Glutamatergic neuron (in vitro differentiated cells): ENCODE measurements around the gene CADM3. TPM values are rescaled to one million over a fixed set of nuclear protein-coding genes. Genes with fewer than 3 reads are reported as not detected.
A peak's percentile ranks its signal among the peaks of the same experiment; 100 is the strongest.

Experiments used
- DNase-seq: peaks from one replicate; pipeline ENCODE4 v3.0.0; 2022
- H3K27ac Mint-ChIP-seq: one replicate; pipeline ENCODE4 v1.8.0; 2020; ENCODE audit warnings: mild to moderate bottlenecking, mixed read lengths, inconsistent platforms; ENCODE audit not compliant: unreplicated experiment
- H3K27me3 Mint-ChIP-seq: one replicate; pipeline ENCODE4 v1.8.0; 2020; ENCODE audit warnings: mild to moderate bottlenecking, moderate library complexity, mixed read lengths, inconsistent platforms; ENCODE audit not compliant: unreplicated experiment
- H3K36me3 Mint-ChIP-seq: one replicate; pipeline ENCODE4 v1.8.0; 2020; ENCODE audit warnings: mild to moderate bottlenecking, mixed read lengths, inconsistent platforms; ENCODE audit not compliant: unreplicated experiment
- H3K4me1 Mint-ChIP-seq: one replicate; pipeline ENCODE4 v1.8.0; 2020; ENCODE audit warnings: mild to moderate bottlenecking, low read depth, mixed read lengths, inconsistent platforms; ENCODE audit not compliant: unreplicated experiment
- H3K4me3 Mint-ChIP-seq: one replicate; pipeline ENCODE4 v1.8.0; 2020; ENCODE audit warnings: mild to moderate bottlenecking, mixed read lengths, inconsistent platforms; ENCODE audit not compliant: unreplicated experiment
- H3K9me3 Mint-ChIP-seq: one replicate; pipeline ENCODE4 v1.8.0; 2020; ENCODE audit warnings: mild to moderate bottlenecking, moderate library complexity, mixed read lengths, inconsistent platforms; ENCODE audit not compliant: unreplicated experiment
- total RNA-seq: library from RNA; stranded (reverse); fragmentation: NEBNext Ultra II Directional; extraction: Animal tissue kit (Norgen Biotek cat#: 25700); gene quantifications from one replicate; pipeline ENCODE4 v1.2.1, GENCODE V29; 2021; ENCODE audit not compliant: unreplicated experiment
- TF ChIP-seq, protein P1 (sequence below): fragments of 200-600 bp; sonication (generic); IDR thresholded peaks from one replicate; pipeline ENCODE4 v1.5.0; 2021; ENCODE audit not compliant: partially characterized antibody, unreplicated experiment

CADM3 gene
- total RNA-seq, 1 donor from 2014 or later: 165 TPM

DNA sequence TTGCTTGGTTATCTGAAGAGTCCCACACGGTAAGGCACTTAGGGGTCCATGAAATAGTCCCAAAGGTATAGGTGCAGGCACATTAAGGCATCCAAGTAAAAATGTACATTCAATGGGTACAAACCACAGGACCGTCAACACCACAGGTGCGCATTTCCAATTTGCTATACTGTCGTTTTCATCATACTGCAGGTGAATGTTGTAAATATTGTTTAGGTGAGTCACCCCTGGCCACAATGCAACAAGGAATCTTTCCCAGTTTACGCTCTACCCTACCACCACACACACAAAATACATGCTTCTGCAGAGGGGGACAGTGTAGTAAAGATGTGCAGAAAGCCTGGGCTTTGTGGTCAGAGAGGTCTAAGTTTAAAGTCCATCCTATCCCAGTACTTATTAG is 13.7 kb downstream of the CADM3 start:
- Mint-ChIP-seq H3K27ac (no peak overlapping the region), H3K27me3 (peaks cover 8% of the 10 kb centered on the region), H3K4me3 (peak overlapping the region; percentile 33), H3K36me3 (no peaks in the 10 kb centered on the region), H3K4me1 (peaks cover 59% of the 10 kb centered on the region), H3K9me3 (peaks cover 2% of the 10 kb centered on the region)
- no peak for DNase-seq
- TF ChIP-seq, protein P1, sequence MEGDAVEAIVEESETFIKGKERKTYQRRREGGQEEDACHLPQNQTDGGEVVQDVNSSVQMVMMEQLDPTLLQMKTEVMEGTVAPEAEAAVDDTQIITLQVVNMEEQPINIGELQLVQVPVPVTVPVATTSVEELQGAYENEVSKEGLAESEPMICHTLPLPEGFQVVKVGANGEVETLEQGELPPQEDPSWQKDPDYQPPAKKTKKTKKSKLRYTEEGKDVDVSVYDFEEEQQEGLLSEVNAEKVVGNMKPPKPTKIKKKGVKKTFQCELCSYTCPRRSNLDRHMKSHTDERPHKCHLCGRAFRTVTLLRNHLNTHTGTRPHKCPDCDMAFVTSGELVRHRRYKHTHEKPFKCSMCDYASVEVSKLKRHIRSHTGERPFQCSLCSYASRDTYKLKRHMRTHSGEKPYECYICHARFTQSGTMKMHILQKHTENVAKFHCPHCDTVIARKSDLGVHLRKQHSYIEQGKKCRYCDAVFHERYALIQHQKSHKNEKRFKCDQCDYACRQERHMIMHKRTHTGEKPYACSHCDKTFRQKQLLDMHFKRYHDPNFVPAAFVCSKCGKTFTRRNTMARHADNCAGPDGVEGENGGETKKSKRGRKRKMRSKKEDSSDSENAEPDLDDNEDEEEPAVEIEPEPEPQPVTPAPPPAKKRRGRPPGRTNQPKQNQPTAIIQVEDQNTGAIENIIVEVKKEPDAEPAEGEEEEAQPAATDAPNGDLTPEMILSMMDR: no peak

DNA sequence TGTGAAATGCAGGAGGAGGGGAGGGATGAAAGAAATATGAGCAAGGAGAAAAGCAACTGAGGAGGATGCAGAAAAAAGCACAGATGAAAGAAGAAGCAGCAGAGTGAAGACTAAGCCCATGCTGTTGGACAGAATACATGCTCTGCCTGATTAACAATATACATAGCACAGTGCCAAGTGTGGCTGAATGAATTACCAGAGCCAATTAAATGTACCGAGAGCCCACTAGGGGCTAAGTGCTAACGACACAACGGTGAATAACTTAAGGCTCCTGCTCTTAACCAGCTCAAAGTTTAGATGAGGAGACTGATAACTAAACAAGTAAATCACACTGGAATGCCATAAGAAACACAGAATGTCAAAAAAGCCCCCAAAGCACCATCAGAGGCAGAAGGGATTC is 15.6 kb downstream of the CADM3 start:
- Mint-ChIP-seq H3K9me3 (no peaks in the 10 kb centered on the region), H3K4me3 (peak overlapping the region; percentile 84), H3K36me3 (no peaks in the 10 kb centered on the region), H3K27ac (no peak overlapping the region), H3K27me3 (peaks cover 8% of the 10 kb centered on the region), H3K4me1 (peaks cover 52% of the 10 kb centered on the region)
- TF ChIP-seq, protein P1: no peak
- DNase-seq: no peak

DNA sequence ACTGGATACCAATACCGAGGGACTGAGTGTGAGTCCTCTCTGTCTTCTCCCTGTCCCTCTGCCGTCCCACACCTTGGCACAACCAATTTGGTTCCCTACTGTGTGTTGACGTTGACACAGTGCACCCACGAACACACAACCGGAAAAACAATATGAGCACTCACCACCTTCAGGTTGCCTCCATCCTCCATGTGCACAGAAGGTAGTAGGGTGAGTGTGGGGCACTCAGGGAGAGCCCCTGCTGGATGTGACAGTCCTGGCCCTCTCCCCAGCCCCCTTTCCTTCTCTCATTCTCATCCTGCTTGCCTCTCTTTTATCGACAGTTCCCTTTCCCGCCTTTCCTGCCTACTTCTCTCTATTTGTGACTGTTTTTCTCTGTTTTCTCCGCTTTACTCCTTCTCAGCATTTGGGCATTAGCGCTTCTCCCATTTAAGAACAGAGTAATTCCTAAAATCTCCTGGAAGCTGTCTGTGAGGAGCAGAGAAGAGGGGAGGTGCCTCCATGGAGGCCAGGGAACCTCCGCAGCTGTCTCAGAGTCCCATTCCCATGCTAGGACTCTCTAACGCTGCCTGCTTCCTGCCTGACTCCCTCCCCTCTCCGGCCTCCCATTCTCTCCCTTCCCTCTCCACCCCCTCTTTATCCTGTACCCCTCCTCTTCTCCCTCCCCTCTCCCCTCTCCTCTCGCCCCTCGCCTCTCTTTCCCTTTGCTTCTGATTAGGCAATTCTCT is 16.4 kb downstream of the CADM3 start:
- Mint-ChIP-seq H3K4me1 (peaks cover 53% of the 10 kb centered on the region), H3K4me3 (peak overlapping the region; percentile 84), H3K27ac (peak overlapping the region; percentile 94), H3K36me3 (peaks cover 5% of the 10 kb centered on the region), H3K9me3 (no peaks in the 10 kb centered on the region), H3K27me3 (peaks cover 9% of the 10 kb centered on the region)
- TF ChIP-seq, protein P1: no peak
- DNase-seq: no peak

- H3K36me3 Mint-ChIP-seq: peaks cover 9% of the 10 kb centered on the region
- H3K4me1 Mint-ChIP-seq: peaks cover 55% of the 10 kb centered on the region
- H3K27ac Mint-ChIP-seq: peak overlapping the region; percentile 94
- H3K9me3 Mint-ChIP-seq: no peaks in the 10 kb centered on the region
- H3K27me3 Mint-ChIP-seq: peaks cover 9% of the 10 kb centered on the region
- DNase-seq: peak; percentile 75
- peak overlapping the region; percentile 84 for H3K4me3 Mint-ChIP-seq
- TF ChIP-seq, protein P1: no peak
Measured at GRCh38 chr1:159188375-159188788, 17.0 kb downstream of the CADM3 start.

DNA sequence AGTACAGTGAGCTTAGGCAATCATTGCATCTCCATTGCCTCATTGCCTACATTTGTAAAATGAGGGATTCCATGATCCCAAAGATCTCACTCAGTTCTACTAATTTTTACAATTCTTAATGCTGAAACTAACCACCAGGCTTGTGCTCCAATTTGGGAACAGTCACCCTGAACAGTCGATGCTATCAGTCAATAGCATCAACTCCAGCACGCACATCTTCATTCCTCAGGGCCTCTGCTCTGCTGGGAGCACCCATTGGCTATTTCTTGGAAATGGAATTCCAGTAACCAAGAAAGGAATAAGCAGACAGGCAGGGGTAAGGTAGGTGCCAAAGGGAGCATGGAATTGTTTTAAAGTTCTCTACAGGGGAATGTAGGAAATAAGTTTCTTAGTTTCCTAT is 19.0 kb downstream of the CADM3 start:
- peaks cover 13% of the 10 kb centered on the region for H3K36me3 Mint-ChIP-seq
- no peak overlapping the region for H3K27ac Mint-ChIP-seq
- TF ChIP-seq, protein P1: no peak
- no peak overlapping the region for H3K4me3 Mint-ChIP-seq
- peaks cover 2% of the 10 kb centered on the region for H3K9me3 Mint-ChIP-seq
- no peak for DNase-seq
- peaks cover 56% of the 10 kb centered on the region for H3K4me1 Mint-ChIP-seq
- H3K27me3 Mint-ChIP-seq: peaks cover 12% of the 10 kb centered on the region
